Right atrium auricular region (tissue), 2 donors: ENCODE data around the gene UQCC2. TPM values are rescaled to one million over a fixed set of nuclear protein-coding genes. Genes with fewer than 3 reads are reported as not detected.

Source experiments
- DNase-seq: peaks from one replicate; pipeline ENCODE4 v3.0.0-alpha.2; 2019; ENCODE audit warnings: low spot score
- H3K27ac ChIP-seq, 2 donors: fragments of 200-600 bp; sonication (generic); 1 replicate in 1 of 2; 2 replicates in 1 of 2; pipeline ENCODE4 v1.5.1; 2016 to 2019
- H3K27me3 ChIP-seq, 2 donors: fragments of 200-600 bp; sonication (generic); one replicate each; pipeline versions ENCODE4 v1.5.1 to v1.6.0; 2017 to 2019
- H3K36me3 ChIP-seq: fragments of 200-600 bp; sonication (generic); one replicate; pipeline ENCODE4 v1.5.1; 2016
- H3K4me1 ChIP-seq, 2 donors: fragments of 200-600 bp; sonication (generic); one replicate each; pipeline versions ENCODE4 v1.5.1 to v1.6.0; 2017 to 2019
- H3K4me3 ChIP-seq, 2 donors: fragments of 200-600 bp; sonication (generic); 1 replicate in 1 of 2; 2 replicates in 1 of 2; pipeline ENCODE4 v1.5.1; 2017 to 2019; ENCODE audit warnings: mild to moderate bottlenecking in 1 of 2, moderate library complexity in 1 of 2
- H3K9me3 ChIP-seq, 2 donors: fragments of 200-600 bp; sonication (generic); one replicate each; pipeline ENCODE4 v1.5.1; 2019
- CTCF ChIP-seq, 2 donors: fragments of 200-600 bp; sonication (generic); IDR thresholded peaks; one replicate each; pipeline ENCODE4 v1.5.1; 2019; ENCODE audit warnings: antibody characterized with exemption in 2 of 2
- total RNA-seq, 2 donors: library from RNA; depleted of rRNA; stranded (reverse); fragments of >200 nt; gene quantifications; one replicate each; pipeline ENCODE4 v1.1.0, GENCODE V29; 2016

UQCC2 gene
- total RNA-seq, 2 donors from 2014 or later: 69.1 to 143 TPM

- no peak overlapping the region for H3K27ac ChIP-seq
- no peak for DNase-seq
- no peaks in the 10 kb centered on the region for H3K9me3 ChIP-seq
- no peak for TF ChIP-seq CTCF (IDR thresholded peaks at IDR 0.05)
- H3K4me3 ChIP-seq: no peak overlapping the region
- H3K4me1 ChIP-seq: no peaks in the 10 kb centered on the region
- H3K27me3 ChIP-seq: no peaks in the 10 kb centered on the region
- H3K36me3 ChIP-seq: peaks cover 47% of the 10 kb centered on the region
Measured at GRCh38 chr6:33671744-33672072, 39.8 kb downstream of the UQCC2 start.

DNA sequence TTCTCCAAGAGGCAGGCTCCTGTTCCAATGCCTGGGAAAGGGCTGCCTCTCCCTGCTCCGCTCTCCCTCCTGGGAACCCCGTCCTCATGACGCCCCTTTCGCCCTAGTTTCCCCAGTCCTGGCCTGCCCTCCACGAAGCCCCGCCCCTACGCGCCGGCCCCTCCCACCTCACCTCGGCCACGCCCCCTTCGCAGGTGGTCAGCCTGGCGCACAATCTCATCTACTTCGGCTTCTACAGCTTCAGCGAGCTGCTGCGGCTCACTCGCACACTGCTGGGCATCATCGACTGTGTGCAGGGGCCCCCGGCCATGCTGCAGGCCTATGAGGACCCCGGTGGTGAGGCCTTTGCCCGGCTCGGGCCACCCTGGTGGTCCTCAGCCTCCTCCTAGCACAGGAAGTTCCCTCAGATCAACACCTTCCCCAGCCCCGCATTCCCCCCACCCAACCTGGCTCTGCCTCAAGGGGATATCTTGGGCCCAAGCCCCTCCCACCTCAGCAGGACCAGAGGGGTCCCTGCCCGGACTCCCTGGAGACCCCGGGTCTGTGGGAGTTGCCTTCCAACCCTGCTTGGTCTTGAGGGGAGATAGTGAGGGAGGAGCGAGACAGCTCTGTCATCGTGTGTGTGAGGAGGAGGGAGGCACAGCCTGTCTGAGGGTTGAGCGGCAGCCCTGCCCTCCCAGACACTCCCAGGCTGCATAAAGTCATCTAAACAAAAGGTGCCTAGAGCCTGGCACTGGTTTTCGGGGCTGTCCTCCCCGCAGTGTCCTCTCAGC lies 40.3 kb downstream of the UQCC2 start:
- Histone ChIP-seq H3K27ac (no peak overlapping the region), H3K9me3 (no peaks in the 10 kb centered on the region), H3K27me3 (no peaks in the 10 kb centered on the region), H3K36me3 (peaks cover 42% of the 10 kb centered on the region), H3K4me3 (no peak overlapping the region), H3K4me1 (no peaks in the 10 kb centered on the region)
- no peak for DNase-seq
- no peak for TF ChIP-seq CTCF (IDR thresholded peaks at IDR 0.05)

- no peak for TF ChIP-seq CTCF (IDR thresholded peaks at IDR 0.05)
- H3K27ac ChIP-seq: no peak overlapping the region
- H3K36me3 ChIP-seq: peaks cover 37% of the 10 kb centered on the region
Measured at GRCh38 chr6:33670086-33670660, 41.3 kb downstream of the UQCC2 start.

GRCh38 chr6:33668914-33669313 lies 42.6 kb downstream of the UQCC2 start:
- Histone ChIP-seq H3K9me3 (no peaks in the 10 kb centered on the region), H3K27me3 (no peaks in the 10 kb centered on the region), H3K27ac (no peak overlapping the region), H3K4me3 (no peak overlapping the region), H3K36me3 (peaks cover 34% of the 10 kb centered on the region), H3K4me1 (no peaks in the 10 kb centered on the region)
- DNase-seq: no peak
- no peak for TF ChIP-seq CTCF (IDR thresholded peaks at IDR 0.05)

More at GRCh38 chr6:33670086-33670660, 41.3 kb downstream of the UQCC2 start:
- Histone ChIP-seq H3K9me3 (no peaks in the 10 kb centered on the region), H3K4me3 (no peak overlapping the region), H3K4me1 (no peaks in the 10 kb centered on the region), H3K27me3 (no peaks in the 10 kb centered on the region)
- DNase-seq: no peak

DNA sequence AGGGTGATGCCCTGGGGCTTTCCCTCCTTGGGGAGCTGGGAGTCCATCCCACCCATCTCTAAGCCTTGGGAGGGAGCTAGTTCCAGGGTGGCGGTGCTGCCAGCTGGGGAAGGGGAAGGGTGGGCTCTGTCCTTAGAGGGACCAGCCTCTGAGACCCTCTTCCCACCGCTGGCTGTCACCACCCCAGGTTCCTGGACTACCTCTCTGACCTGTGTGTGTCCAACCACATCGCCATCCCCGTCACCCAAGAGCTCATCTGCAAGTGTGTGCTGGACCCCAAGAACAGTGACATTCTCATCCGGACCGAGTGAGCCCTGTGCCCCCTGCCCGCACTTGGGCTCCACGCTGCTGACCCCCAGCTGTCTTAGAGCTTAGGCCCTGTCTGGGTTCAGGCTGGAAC lies 43.2 kb downstream of the UQCC2 start:
- no peak for TF ChIP-seq CTCF (IDR thresholded peaks at IDR 0.05)
- DNase-seq: no peak
- Histone ChIP-seq H3K27me3 (no peaks in the 10 kb centered on the region), H3K36me3 (peaks cover 31% of the 10 kb centered on the region), H3K9me3 (no peaks in the 10 kb centered on the region), H3K27ac (no peak overlapping the region), H3K4me1 (no peaks in the 10 kb centered on the region), H3K4me3 (no peak overlapping the region)
